Glutamatergic neuron (in vitro differentiated cells): ENCODE results near the gene COG1. TPM values are rescaled to one million over a fixed set of nuclear protein-coding genes. Genes with fewer than 3 reads are reported as not detected.

Experiments
- DNase-seq: peaks from one replicate; pipeline ENCODE4 v3.0.0; 2022
- H3K27ac Mint-ChIP-seq: one replicate; pipeline ENCODE4 v1.8.0; 2020; ENCODE audit warnings: mild to moderate bottlenecking, mixed read lengths, inconsistent platforms; ENCODE audit not compliant: unreplicated experiment
- H3K27me3 Mint-ChIP-seq: one replicate; pipeline ENCODE4 v1.8.0; 2020; ENCODE audit warnings: mild to moderate bottlenecking, moderate library complexity, mixed read lengths, inconsistent platforms; ENCODE audit not compliant: unreplicated experiment
- H3K36me3 Mint-ChIP-seq: one replicate; pipeline ENCODE4 v1.8.0; 2020; ENCODE audit warnings: mild to moderate bottlenecking, mixed read lengths, inconsistent platforms; ENCODE audit not compliant: unreplicated experiment
- H3K4me1 Mint-ChIP-seq: one replicate; pipeline ENCODE4 v1.8.0; 2020; ENCODE audit warnings: mild to moderate bottlenecking, low read depth, mixed read lengths, inconsistent platforms; ENCODE audit not compliant: unreplicated experiment
- H3K4me3 Mint-ChIP-seq: one replicate; pipeline ENCODE4 v1.8.0; 2020; ENCODE audit warnings: mild to moderate bottlenecking, mixed read lengths, inconsistent platforms; ENCODE audit not compliant: unreplicated experiment
- H3K9me3 Mint-ChIP-seq: one replicate; pipeline ENCODE4 v1.8.0; 2020; ENCODE audit warnings: mild to moderate bottlenecking, moderate library complexity, mixed read lengths, inconsistent platforms; ENCODE audit not compliant: unreplicated experiment
- CTCF ChIP-seq: fragments of 200-600 bp; sonication (generic); IDR thresholded peaks from one replicate; pipeline ENCODE4 v1.5.0; 2021; ENCODE audit not compliant: partially characterized antibody, unreplicated experiment
- total RNA-seq: library from RNA; stranded (reverse); fragmentation: NEBNext Ultra II Directional; extraction: Animal tissue kit (Norgen Biotek cat#: 25700); gene quantifications from one replicate; pipeline ENCODE4 v1.2.1, GENCODE V29; 2021; ENCODE audit not compliant: unreplicated experiment

Gene COG1
- total RNA-seq, 1 donor from 2014 or later, result 43.1 TPM

- no peak overlapping the region for H3K4me3 Mint-ChIP-seq
- peaks cover 6% of the 10 kb centered on the region for H3K9me3 Mint-ChIP-seq
- H3K27me3 Mint-ChIP-seq, result peaks cover 4% of the 10 kb centered on the region
- H3K36me3 Mint-ChIP-seq, result peaks cover 13% of the 10 kb centered on the region
- peaks cover 1% of the 10 kb centered on the region for H3K4me1 Mint-ChIP-seq
- no peak overlapping the region for H3K27ac Mint-ChIP-seq
- DNase-seq, result no peak
- no peak for TF ChIP-seq CTCF
Measured at GRCh38 chr17:73199751-73200317, 7.0 kb downstream of the COG1 start.

DNA sequence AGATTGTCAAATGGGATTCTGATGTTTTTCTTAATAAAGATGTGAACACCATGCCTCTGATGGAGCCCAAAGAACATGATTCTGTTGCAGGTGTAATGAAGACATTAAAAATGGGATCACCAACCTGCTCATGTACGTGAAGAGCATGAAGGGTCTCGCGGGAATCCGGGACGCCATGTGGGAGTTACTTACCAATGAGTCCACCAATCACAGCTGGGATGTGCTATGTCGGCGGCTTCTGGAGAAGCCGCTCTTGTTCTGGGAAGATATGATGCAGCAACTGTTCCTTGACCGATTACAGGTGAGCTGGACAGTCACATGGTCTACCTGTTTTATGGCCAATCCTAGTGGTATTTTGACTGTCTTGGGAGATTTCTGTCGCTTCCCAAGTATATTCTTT lies 7.6 kb downstream of the COG1 start:
- no peak for TF ChIP-seq CTCF
- Mint-ChIP-seq H3K27me3 (peaks cover 4% of the 10 kb centered on the region), H3K27ac (no peak overlapping the region), H3K9me3 (peaks cover 4% of the 10 kb centered on the region), H3K36me3 (peaks cover 13% of the 10 kb centered on the region), H3K4me1 (peaks cover 1% of the 10 kb centered on the region), H3K4me3 (no peak overlapping the region)
- DNase-seq, result no peak

DNA sequence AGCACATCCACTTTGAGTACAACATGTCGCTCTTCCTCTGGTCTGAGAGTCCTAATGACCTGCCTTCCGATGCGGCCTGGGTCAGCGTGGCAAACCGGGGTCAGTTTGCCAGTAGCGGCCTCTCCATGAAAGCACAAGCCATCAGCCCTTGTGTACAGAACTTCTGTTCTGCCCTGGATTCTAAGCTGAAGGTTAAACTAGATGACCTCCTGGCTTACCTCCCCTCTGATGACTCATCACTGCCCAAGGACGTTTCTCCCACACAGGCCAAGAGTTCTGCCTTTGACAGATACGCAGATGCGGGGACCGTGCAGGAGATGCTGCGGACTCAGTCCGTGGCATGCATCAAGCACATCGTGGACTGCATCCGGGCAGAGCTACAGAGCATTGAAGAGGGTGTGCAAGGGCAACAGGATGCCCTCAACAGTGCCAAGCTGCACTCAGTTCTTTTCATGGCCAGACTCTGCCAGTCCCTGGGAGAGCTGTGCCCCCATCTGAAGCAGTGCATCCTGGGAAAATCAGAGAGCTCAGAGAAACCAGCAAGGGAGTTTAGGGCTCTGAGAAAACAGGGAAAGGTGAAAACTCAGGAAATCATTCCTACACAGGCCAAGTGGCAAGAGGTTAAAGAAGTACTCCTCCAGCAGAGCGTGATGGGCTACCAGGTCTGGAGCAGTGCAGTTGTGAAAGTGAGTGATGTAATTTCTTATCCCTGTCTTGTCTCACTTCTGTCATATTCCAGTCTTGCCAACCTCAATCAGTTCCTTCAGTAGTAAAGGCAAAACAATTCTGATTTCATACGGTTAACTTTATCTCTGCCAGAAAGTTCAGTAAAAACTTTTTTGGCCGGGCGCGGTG lies 8.6 kb downstream of the COG1 start:
- no peak for TF ChIP-seq CTCF
- Mint-ChIP-seq H3K27ac (no peak overlapping the region), H3K4me3 (no peak overlapping the region), H3K4me1 (peaks cover 1% of the 10 kb centered on the region), H3K9me3 (peaks cover 4% of the 10 kb centered on the region), H3K36me3 (peaks cover 13% of the 10 kb centered on the region), H3K27me3 (peaks cover 2% of the 10 kb centered on the region)
- no peak for DNase-seq

DNA sequence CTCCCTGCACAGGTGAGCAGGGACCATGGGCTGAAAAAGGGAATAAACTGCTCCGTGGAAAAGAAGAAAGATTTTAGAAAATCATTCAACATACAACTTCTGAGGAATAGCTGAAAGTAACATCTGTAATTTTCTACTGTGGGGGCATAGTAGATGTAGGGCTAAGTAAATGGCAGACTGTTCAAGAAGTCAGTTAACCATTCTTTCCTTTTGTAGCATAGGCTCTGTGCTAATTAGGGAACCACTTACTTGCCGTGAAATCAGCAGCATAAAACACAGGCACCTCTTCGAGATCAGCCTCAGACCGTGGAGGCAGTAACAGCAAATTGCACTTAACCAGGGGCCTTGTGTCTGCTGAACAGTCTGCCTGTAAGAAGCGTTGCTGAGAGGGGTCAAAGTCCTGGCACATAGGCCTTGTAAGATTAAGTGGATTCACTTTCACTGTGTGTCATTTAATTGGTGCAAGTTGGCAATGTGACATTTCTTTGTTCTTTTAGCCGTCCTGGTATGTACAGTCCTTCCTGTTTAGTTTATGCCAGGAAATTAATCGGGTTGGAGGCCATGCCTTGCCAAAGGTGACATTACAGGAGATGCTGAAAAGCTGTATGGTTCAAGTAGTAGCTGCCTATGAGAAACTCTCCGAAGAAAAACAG lies 10.4 kb downstream of the COG1 start:
- DNase-seq, result no peak
- no peak for TF ChIP-seq CTCF
- Mint-ChIP-seq H3K36me3 (peaks cover 7% of the 10 kb centered on the region), H3K27me3 (peaks cover 4% of the 10 kb centered on the region), H3K4me3 (no peak overlapping the region), H3K9me3 (peaks cover 4% of the 10 kb centered on the region), H3K27ac (no peak overlapping the region), H3K4me1 (peaks cover 1% of the 10 kb centered on the region)
